B cell (primary cell): Measurements from ENCODE around the gene FZR1. TPM values are rescaled to one million over a fixed set of nuclear protein-coding genes. Genes with fewer than 3 reads are reported as not detected.

ENCODE experiments used
- ATAC-seq: fragments of 200-7000 bp; cut with Tn5 transposase; one replicate; pipeline ENCODE4 v1.10.0; 2021; ENCODE audit warnings: low read depth, mild to moderate bottlenecking, moderate number of reproducible peaks, moderate library complexity
- CTCF ChIA-PET: fragments of 350-600 bp; sonication (Branson Sonifier 250); formaldehyde crosslinking; loops from one replicate; lab custom pipeline; 2021; ENCODE audit warnings: antibody characterized with exemption, inconsistent platforms; lab: Charles Lee
- POLR2A ChIA-PET: fragments of 350-600 bp; sonication (Branson Sonifier 250); formaldehyde crosslinking; loops from one replicate; lab custom pipeline; 2021; ENCODE audit warnings: antibody characterized with exemption; lab: Charles Lee
- DNase-seq: peaks from one replicate; pipeline ENCODE4 v3.0.0; 2013
- H2AFZ ChIP-seq: 2 replicates; pipeline ENCODE4 v1.6.1; 2012; ENCODE audit warnings: mild to moderate bottlenecking, low read depth, low read length; ENCODE audit not compliant: insufficient read depth, poor library complexity, severe bottlenecking
- H3K27ac ChIP-seq, 2 donors: 1 replicate in 1 of 2; 2 replicates in 1 of 2; pipeline ENCODE4 v1.5.1; 2012 to 2013; ENCODE audit warnings: low read length in 2 of 2, mild to moderate bottlenecking in 2 of 2, moderate library complexity in 1 of 2
- H3K27me3 ChIP-seq, 4 experiments: fragments of 200-600 bp in 1 of 4; sonication (generic) in 1 of 4; replicated peaks in 1 of 4; 1 replicate in 2 of 4; 2 replicates in 2 of 4; pipeline versions ENCODE4 v1.6.1 to v1.7.0; 2013 to 2016; ENCODE audit warnings: low read length in 3 of 4, mild to moderate bottlenecking in 2 of 4, mixed read lengths in 1 of 4, moderate library complexity in 1 of 4; ENCODE audit not compliant: insufficient read depth in 4 of 4, control insufficient read depth in 3 of 4; ENCODE audit errors: control extremely low read depth in 1 of 4
- H3K36me3 ChIP-seq, 2 experiments: replicated peaks in 1 of 2; 1 replicate in 1 of 2; 2 replicates in 1 of 2; pipeline versions ENCODE4 v1.6.1 to v1.7.1; 2013; ENCODE audit warnings: low read length in 1 of 2; ENCODE audit not compliant: insufficient read depth in 2 of 2, control insufficient read depth in 1 of 2; ENCODE audit errors: control extremely low read depth in 1 of 2, extremely low read depth in 1 of 2
- H3K4me1 ChIP-seq, 2 donors: fragments of 200-600 bp in 1 of 2; sonication (generic) in 1 of 2; 1 replicate in 1 of 2; 2 replicates in 1 of 2; pipeline versions ENCODE4 v1.5.1 to v1.6.1; 2013 to 2017; ENCODE audit warnings: low read length in 2 of 2; ENCODE audit not compliant: control insufficient read depth in 2 of 2, insufficient read depth in 2 of 2
- H3K4me2 ChIP-seq: replicated peaks from 2 replicates; pipeline ENCODE3; 2012; ENCODE audit warnings: mild to moderate bottlenecking, low read depth, low read length; ENCODE audit not compliant: poor library complexity, severe bottlenecking
- H3K4me3 ChIP-seq, 5 experiments: fragments of 200-600 bp in 1 of 5; sonication (generic) in 1 of 5; 1 replicate in 3 of 5; 2 replicates in 2 of 5; pipeline versions ENCODE4 v1.5.1 to v1.7.0; 2011 to 2016; ENCODE audit warnings: low read length in 4 of 5, mild to moderate bottlenecking in 4 of 5, low read depth in 2 of 5, control low read depth in 1 of 5, moderate library complexity in 1 of 5; ENCODE audit not compliant: insufficient read depth in 1 of 5; ENCODE audit errors: control extremely low read depth in 1 of 5, extremely low read depth in 1 of 5
- H3K79me2 ChIP-seq: fragments of 200-600 bp; sonication (generic); one replicate; pipeline ENCODE4 v1.6.0; 2016; ENCODE audit warnings: low read length; ENCODE audit not compliant: control insufficient read depth, insufficient read depth
- H3K9ac ChIP-seq: fragments of 200-600 bp; sonication (generic); 2 replicates; pipeline ENCODE4 v1.6.1; 2017; ENCODE audit warnings: mild to moderate bottlenecking, low read length, moderate library complexity
- H3K9me3 ChIP-seq, 3 donors: one replicate each; pipeline versions ENCODE4 v1.6.1 to v1.7.1; 2013; ENCODE audit warnings: low read length in 2 of 3; ENCODE audit not compliant: control insufficient read depth in 2 of 3, insufficient read depth in 1 of 3; ENCODE audit errors: control extremely low read depth in 1 of 3
- H4K20me1 ChIP-seq: 2 replicates; pipeline ENCODE4 v1.6.0; 2012; ENCODE audit warnings: mild to moderate bottlenecking, low read length; ENCODE audit not compliant: insufficient read depth, control insufficient read depth, poor library complexity, severe bottlenecking
- H3K27ac Mint-ChIP-seq: one replicate; pipeline ENCODE4 v1.8.0; 2021; ENCODE audit warnings: mixed read lengths
- H3K27me3 Mint-ChIP-seq: one replicate; pipeline ENCODE4 v1.8.0; 2021; ENCODE audit warnings: mixed read lengths
- H3K4me1 Mint-ChIP-seq: one replicate; pipeline ENCODE4 v1.8.0; 2021; ENCODE audit warnings: mixed read lengths
- H3K4me3 Mint-ChIP-seq: one replicate; pipeline ENCODE4 v1.8.0; 2021; ENCODE audit warnings: mixed read lengths
- H3K9me3 Mint-ChIP-seq: one replicate; pipeline ENCODE4 v1.8.0; 2022; ENCODE audit warnings: mixed read lengths; ENCODE audit not compliant: insufficient read depth
- EZH2 ChIP-seq: IDR thresholded peaks from 2 replicates; pipeline ENCODE4 v1.6.1; 2012; ENCODE audit warnings: borderline replicate concordance, low read depth, mild to moderate bottlenecking, moderate library complexity, low read length; ENCODE audit not compliant: insufficient read depth, poor library complexity, severe bottlenecking
- WGBS: methylation state at CpG from one replicate; pipeline ENCODE4 v1.1.5; 2013; ENCODE audit warnings: missing lambda C conversion rate; ENCODE audit not compliant: insufficient coverage; 5-methylcytosine and 5-hydroxymethylcytosine counted together
- intact Hi-C: fragments of 100-400 bp; cut with micrococcal nuclease; formaldehyde crosslinking; loops from one replicate; pipeline ENCODE4 v1.10.0; 2022
- polyA plus RNA-seq: library from polyadenylated mRNA; depleted of rRNA; stranded (reverse); fragments of >200 nt; gene quantifications from 2 replicates; pipeline ENCODE4 v1.2.3, GENCODE V29; 2012
- total RNA-seq, 2 donors: library from RNA; stranded (reverse); fragments of 120-200 nt in 1 of 2; gene quantifications; 1 replicate in 1 of 2; 2 replicates in 1 of 2; pipeline versions ENCODE4 v1.2.3 to v1.2.4, GENCODE V29; 2013 to 2022
- TF ChIP-seq, protein P1 (sequence below): fragments of 200-600 bp; IDR thresholded peaks from one replicate; pipeline ENCODE4 v1.8.0; 2022; ENCODE audit warnings: antibody characterized with exemption, mild to moderate bottlenecking

FZR1 gene
- total and polyA plus RNA-seq, 2 donors (not counting 1 experiment from before 2014, with no cell fraction given), result 83.5 to 96.1 TPM

DNA sequence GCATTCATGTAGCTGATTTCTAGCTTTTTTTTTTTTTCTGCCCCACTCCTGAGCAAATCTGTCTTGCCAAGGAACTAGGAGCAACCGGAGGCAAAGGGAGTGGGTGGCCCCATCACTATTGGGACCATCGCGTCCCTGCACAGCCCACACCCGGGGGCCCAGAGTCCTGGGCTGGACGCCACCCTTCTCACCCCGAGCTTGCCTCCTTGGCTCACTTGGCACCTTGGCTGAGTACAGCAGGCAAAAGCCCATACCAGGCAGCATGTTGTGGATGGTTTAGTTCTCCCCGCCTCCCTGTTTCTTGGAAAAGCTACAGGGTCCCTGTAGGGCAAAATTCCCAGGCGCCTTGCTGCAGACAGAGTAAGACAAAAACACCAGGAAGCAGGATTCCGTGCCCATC is 39.5 kb upstream of the FZR1 start:
- no peaks in the 10 kb centered on the region for H3K27me3 ChIP-seq
- Mint-ChIP-seq H3K27ac (no peak overlapping the region), H3K27me3 (peaks cover 4% of the 10 kb centered on the region), H3K4me1 (no peaks in the 10 kb centered on the region), H3K4me3 (no peak overlapping the region), H3K9me3 (peaks cover 3% of the 10 kb centered on the region)
- intact Hi-C loops, result no loop called here
- H3K4me2 ChIP-seq, result no peak overlapping the region
- ChIA-PET POLR2A (interaction anchor here (0.6 kb wide), 1 partner anchor 122 kb away, joined by 6 read pairs; no protein-coding TSS in a partner anchor), CTCF (interaction anchor here (1.4 kb wide), 1 partner anchor 17 kb away, joined by 3 read pairs; the partner anchor contains the start of gene SMIM44)
- H3K4me3 ChIP-seq, result no peak overlapping the region
- no peaks in the 10 kb centered on the region for H3K4me1 ChIP-seq
- no peak for ATAC-seq
- no peak overlapping the region for H3K9ac ChIP-seq
- peaks cover 0 to 11% (median 3%) of the 10 kb centered on the region in 3 donors for H3K9me3 ChIP-seq
- H3K36me3 ChIP-seq, result no peaks in the 10 kb centered on the region
- no peaks in the 10 kb centered on the region for H3K79me2 ChIP-seq
- no peaks in the 10 kb centered on the region for H4K20me1 ChIP-seq
- H2AFZ ChIP-seq, result no peak overlapping the region
- no peak overlapping the region for H3K27ac ChIP-seq
- 98% methylated on average over 9 of the region's 9 CpGs for WGBS
- no peak for DNase-seq
- TF ChIP-seq, protein P1, sequence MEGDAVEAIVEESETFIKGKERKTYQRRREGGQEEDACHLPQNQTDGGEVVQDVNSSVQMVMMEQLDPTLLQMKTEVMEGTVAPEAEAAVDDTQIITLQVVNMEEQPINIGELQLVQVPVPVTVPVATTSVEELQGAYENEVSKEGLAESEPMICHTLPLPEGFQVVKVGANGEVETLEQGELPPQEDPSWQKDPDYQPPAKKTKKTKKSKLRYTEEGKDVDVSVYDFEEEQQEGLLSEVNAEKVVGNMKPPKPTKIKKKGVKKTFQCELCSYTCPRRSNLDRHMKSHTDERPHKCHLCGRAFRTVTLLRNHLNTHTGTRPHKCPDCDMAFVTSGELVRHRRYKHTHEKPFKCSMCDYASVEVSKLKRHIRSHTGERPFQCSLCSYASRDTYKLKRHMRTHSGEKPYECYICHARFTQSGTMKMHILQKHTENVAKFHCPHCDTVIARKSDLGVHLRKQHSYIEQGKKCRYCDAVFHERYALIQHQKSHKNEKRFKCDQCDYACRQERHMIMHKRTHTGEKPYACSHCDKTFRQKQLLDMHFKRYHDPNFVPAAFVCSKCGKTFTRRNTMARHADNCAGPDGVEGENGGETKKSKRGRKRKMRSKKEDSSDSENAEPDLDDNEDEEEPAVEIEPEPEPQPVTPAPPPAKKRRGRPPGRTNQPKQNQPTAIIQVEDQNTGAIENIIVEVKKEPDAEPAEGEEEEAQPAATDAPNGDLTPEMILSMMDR, result no peak
- no peak for TF ChIP-seq EZH2

DNA sequence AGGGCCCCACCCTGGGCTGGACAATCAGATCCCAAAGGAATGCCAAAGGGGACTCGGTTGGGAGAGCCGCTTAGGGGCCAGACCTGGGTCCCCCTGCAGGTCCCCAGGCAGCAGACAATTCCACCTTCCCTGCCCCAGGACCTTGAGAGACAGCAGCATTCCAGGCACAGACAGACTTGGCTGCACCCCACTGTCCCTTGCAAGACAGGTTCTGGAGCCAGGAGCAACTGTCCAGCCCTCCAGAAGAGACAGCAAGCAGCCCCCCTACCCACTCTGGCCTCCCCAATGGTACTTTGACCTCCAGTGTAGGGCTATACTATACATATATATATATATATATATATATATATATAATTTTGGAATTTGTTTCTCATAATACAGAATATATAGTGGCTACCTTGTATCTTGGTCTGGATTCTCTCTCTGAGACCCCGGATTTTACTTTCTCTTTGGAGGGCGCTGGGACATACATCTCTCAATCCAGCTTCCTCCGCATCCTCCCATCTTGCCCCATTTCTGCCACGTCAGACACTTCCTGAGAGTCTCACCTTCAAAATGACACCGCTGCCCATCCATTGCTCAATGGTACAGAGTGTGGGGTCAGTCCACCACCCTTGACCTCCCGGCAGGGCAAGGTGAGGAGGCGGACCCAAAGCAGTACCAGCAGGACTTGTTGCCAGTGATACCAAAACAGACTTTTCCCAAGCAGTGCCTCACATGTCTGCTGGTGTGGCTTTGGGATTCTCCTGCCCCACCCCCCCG is 38.5 kb upstream of the FZR1 start:
- POLR2A ChIA-PET, result no interaction called here
- peaks cover 3% of the 10 kb centered on the region for H3K9me3 Mint-ChIP-seq
- TF ChIP-seq, protein P1, result no peak
- no peak for TF ChIP-seq EZH2

More for the DNA sequence above, 38.5 kb upstream of the FZR1 start:
- Histone ChIP-seq H3K4me3 (no peak overlapping the region), H3K79me2 (no peaks in the 10 kb centered on the region), H3K4me2 (no peak overlapping the region), H3K36me3 (no peaks in the 10 kb centered on the region), H3K27ac (no peak overlapping the region), H4K20me1 (no peaks in the 10 kb centered on the region), H2AFZ (no peak overlapping the region), H3K27me3 (peaks cover 0 to 2% (median 0%) of the 10 kb centered on the region in 4 experiments), H3K9ac (no peak overlapping the region), H3K4me1 (no peaks in the 10 kb centered on the region), H3K9me3 (peaks cover 0 to 11% (median 3%) of the 10 kb centered on the region in 3 donors)
- no peak overlapping the region for H3K4me3 Mint-ChIP-seq
- intact Hi-C loops, result no loop called here
- H3K27ac Mint-ChIP-seq, result no peak overlapping the region
- DNase-seq (no peak), ATAC-seq (no peak)
- CTCF ChIA-PET, result interaction anchor here (1.4 to 3.7 kb wide), 3 partner anchors 16 to 141 kb away, joined by 3 to 16 read pairs (median 3); partner anchors contain the start of gene SMIM44
- no peaks in the 10 kb centered on the region for H3K4me1 Mint-ChIP-seq
- WGBS, result 99% methylated on average over 7 of the region's 10 CpGs
- peaks cover 4% of the 10 kb centered on the region for H3K27me3 Mint-ChIP-seq
